ENCODE results near the gene KCNK10.

Gene KCNK10, protein sequence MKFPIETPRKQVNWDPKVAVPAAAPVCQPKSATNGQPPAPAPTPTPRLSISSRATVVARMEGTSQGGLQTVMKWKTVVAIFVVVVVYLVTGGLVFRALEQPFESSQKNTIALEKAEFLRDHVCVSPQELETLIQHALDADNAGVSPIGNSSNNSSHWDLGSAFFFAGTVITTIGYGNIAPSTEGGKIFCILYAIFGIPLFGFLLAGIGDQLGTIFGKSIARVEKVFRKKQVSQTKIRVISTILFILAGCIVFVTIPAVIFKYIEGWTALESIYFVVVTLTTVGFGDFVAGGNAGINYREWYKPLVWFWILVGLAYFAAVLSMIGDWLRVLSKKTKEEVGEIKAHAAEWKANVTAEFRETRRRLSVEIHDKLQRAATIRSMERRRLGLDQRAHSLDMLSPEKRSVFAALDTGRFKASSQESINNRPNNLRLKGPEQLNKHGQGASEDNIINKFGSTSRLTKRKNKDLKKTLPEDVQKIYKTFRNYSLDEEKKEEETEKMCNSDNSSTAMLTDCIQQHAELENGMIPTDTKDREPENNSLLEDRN

DNA sequence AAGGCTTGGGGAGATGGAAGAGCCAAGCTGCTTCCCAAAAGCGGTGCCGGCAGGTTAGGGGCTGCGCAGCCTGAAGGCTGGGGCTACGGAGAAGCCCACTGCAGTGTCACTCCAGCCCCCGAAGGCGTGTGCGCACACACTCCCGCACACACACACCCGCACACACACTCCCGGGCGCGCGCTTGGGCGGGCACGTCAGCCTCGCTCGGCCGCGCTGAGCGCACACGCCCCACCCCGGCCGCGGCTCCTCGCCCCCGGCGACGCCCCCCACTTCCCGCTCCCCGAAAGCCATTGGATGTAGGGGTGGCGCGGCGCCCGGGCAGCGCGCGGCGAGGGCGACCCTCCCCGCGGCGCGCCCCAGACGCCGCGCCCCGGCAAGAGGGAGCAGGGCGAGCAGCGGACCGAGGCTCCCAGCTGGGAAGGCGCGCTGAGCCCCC is at the start of gene KCNK10:
Gene KCNK10, minus strand, starts transcription at position 184 of the 437 bp plus-strand sequence. CDS start 471 bp downstream, outside the sequence.
- DNase-seq, result no peak

DNA sequence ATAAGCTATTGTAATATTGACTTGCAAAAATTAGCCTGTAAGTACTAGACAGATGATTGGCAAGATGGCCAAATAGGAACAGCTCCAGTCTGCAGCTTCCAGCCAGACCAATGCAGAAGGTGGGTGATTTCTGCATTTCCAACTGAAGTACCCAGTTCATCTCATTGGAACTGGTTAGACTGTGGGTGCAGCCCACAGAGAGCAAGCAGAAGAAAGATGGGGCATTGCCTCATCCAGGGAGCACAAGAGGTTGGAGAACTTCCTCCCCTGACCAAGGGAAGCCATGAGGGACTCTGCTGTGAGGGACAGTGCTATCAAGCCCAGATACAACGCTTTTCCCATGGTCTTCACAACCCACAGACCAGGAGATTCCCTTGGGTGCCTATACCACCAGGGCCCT is 46.4 kb upstream of the KCNK10 start:
- no peak for DNase-seq

DNA sequence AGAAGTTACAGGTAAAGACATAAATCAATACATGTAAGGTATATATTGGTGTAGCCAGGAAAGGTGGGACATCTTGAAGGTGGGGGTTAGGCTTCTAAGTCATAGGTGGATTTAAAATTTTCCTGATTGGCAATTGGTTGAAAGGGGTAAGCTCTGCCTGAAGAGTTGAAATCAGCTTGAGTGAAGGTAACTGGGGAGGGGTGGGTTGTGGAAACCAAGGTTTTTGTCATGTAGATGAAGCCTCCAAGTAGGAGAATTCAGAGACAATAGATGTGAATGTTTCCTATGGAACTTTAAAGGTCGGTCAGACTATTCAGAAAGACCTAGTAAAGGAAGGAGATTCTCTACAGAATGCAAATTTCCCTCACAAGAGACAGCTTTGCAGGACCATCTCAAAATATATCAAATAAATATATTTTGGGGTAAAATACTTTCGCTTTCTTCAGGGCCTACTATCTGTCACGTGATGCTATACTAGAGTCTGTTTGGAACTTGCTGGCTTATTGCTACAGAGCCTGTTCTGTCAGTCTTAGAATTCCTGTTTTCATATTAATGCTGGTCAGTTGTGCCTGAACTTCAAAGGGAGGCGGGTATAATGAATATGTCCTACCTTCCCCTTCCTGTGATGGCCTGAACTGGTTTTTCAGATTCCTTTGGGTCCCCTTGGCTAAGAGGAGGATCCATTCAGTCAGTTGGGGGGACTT is 41.8 kb upstream of the KCNK10 start:
- DNase-seq, result no peak

DNA sequence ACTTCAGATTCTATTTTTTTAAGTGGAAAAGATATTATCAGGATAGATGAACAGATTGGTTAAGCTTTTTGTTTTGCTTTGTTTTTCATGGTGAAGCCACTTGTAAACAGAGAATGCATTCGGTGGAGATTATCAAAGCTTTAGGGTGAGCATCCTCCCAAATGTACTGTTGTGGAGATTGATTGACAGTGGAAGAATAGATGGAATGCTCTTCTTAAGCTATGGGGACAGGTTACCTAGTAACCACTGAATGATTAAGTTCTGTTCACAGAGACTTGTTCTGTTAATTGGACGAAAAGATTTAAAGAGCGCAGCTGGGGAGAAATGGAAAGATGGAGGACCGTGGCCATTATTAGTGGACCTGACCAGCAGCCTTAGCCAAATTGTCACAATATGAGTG is 40.6 kb upstream of the KCNK10 start:
- DNase-seq, result no peak

DNA sequence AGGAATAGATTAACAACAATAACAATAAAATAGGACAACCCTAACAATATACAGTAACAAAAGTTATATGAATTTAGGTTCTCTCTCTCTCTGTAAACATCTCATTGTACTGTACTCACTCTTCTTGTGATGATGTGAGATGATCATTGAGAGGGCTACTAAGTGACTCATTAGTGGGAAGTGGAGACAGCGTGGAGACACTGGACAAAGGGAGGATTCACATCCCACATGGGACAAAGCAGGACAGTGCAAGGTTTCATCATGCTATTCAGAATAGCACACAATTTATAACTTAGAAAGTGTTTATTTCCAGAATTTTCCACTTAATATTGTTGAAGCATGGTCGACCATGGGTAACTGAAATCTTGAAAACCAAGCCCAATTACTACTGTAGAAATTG is 36.4 kb upstream of the KCNK10 start:
- no peak for DNase-seq

DNA sequence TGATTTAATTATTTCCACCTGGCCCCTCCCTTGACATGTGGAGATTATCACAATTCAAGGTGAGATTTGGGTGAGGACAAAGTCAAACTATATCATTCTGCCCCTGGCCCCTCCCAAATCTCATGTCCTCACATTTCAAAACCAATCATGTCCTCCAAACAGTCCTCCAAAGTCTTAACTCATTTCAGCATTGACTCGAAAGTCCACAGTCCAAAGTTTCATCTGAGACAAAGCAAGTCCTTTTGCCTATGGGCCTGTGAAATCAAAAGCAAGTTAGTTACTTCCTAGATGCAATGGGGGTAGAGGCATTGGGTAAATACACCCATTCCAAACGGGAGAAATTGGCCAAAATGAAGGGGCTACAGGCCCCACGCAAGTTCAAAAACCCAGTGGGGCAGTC is 31.3 kb upstream of the KCNK10 start:
- DNase-seq, result no peak

DNA sequence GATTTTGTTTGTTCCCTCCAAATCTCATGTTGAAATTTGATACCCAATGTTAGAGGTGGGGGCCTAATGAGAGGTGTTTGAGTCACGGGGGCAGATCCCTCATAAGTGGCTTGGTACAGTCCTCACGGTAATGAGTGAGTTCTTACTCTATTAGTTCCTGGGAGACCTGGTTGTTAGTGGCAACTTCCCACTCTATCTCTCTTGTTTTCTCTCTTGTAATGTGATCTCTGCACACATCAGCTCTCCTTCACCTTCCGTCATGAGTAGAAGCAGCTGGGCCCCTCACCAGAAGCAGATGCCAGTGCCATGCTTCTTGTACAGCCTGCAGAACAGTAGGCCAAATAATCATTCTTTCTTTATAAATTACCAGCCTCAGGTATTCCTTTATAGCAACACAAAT is 29.6 kb upstream of the KCNK10 start:
- peak; percentile 96 for DNase-seq

DNA sequence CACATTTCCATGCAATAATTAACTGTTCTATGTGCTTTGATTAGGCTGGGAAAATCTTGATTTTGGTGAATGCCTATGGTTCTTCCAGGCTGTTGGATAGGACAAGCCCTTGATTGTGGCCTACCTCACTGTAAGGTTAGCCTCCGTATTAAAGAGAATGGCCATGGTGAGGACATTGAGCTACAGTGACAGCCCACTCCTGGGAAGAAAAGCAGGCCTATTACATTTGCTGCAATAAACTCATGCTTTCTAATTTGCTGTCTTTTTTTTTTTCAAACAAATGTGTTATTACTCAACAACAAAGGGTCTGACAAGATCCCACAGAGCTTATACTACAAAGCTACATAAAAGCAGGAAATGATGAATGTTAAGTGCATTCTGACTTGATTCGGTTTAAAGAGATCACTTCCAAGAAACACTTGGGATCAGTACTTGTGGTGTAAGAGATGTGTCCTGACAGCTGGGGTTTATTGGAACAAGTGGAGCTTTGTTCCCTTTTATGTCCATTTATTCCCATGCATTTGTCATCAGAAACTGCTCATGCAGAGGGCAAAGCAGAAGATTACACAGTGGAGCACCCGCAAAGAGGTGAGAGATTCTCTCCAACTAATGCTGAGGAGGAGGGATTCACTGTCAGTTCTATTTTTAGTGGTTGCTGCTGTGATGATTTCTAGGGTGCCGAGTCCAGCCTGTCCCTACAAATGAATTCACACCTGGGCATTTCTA is 29.1 kb upstream of the KCNK10 start:
- peak; percentile 92 for DNase-seq

DNA sequence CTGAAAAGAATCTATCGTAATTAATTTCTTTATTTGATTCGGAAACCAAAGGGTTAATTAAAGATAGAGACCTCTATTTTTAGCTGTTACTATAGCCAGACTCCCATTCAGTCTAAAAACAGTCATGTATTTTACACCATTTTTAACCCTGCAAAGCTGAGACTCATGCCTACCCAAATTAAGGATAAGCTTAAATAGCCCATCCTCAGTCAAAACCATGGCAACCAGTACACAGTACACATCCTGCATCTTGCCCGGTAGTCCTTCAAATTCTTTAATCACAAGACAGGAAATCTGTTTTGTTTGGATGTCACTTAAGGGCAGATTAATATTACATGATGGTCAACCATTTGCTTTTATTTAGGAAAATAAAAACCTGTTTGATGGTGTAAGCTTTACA is 25.5 kb upstream of the KCNK10 start:
- no peak for DNase-seq

DNA sequence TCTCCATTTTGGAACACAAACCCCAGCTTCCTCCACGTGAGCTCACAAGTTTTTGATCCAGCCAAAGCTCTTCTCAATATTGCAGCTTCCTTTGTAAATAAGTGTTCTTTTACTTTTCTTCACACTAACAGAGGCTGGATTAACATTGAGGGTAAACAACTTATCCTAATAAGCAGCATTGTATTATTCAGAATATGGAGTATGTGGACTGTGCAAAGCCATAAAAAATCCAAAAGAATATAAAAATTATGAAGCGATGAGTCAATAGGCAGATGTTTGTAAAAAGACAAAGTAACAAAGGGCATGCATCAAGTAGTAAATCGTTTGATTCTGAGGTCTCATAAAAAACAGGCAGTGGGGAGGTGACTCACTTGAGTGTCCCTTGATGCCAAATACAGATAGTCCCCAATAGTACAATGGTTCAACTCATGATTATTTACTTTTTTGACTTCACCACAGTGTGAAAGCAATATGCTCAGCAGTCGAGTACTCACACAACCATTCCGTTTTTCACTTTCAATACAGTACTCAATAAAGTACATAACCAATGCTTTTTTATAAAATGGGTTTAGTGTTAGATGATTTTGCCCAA is 23.1 kb upstream of the KCNK10 start:
- DNase-seq, result peak; percentile 58

DNA sequence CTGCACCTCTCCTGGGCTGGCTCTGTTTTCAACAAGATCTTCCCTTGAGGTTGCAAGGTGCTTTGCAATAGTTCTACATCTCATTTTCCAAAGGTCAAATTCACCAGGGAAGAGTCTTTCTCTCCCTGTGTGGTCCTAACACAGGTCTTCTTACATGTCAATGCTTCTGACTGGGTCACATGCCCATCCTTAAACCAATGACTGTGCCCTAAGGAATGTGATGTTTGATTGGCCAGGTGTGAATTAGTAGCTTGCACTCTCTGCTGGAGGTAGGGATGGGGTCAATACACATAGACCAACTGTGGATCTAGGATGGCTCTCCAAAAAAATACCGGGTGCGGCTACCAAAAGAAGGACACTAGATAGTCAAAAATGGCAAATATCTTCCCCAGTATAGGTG is 19.9 kb upstream of the KCNK10 start:
- DNase-seq, result no peak

DNA sequence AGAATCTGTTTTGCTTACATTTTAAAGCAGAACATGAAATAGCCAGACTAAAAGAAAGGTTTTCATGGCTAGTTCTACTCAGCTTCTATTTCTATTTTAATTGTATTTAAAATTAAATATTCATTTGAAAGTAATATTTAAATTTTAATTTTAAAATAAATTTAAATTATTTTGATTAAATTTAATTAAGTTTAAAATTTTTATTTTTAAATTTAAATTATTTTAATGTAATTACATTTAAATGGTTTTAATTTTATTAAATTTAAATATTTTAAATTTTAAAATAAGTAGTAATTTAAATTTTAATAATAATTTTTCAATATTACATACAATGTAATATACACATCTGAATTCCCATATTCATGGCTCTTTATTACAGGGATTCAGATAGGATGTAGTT is 17.3 kb upstream of the KCNK10 start:
- DNase-seq, result no peak

DNA sequence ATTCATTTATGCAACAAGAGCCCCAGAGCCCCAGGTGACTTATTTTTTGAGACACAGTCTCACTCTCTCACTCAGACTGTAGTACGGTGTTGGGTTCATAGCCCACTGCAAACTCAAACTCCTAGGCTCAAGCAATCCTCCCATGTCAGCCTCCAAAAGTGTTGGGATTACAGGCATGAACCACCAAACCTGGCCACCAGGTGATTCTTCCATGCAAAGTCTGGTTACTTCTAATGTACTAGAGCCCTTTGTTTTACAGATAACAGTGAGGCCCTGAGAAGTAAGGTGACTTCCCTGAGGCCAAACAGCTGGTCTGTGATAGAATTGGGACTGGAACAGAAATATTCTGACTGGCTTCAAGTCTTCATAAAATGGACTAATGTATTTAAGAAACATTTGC is 10.0 kb upstream of the KCNK10 start:
- DNase-seq, result no peak

DNA sequence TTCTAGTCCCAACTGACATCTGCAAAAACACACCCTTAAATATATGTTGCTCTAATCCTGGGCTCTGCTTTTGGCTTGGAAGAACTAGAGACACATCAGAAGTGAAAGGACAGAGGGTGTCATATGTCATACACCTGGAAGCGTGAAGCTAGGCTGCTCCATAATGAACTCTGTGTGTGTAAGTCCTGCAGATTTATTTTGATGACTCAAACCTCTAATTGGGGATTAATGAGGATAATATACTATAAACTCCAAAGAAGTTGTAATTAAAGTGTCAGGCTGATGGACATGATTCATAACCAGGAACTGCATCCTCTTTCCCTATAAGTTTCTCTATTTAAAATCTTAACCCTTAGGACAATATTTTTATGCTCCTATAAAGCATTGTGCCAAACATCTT is 4.4 kb upstream of the KCNK10 start:
- peak; percentile 48 for DNase-seq

DNA sequence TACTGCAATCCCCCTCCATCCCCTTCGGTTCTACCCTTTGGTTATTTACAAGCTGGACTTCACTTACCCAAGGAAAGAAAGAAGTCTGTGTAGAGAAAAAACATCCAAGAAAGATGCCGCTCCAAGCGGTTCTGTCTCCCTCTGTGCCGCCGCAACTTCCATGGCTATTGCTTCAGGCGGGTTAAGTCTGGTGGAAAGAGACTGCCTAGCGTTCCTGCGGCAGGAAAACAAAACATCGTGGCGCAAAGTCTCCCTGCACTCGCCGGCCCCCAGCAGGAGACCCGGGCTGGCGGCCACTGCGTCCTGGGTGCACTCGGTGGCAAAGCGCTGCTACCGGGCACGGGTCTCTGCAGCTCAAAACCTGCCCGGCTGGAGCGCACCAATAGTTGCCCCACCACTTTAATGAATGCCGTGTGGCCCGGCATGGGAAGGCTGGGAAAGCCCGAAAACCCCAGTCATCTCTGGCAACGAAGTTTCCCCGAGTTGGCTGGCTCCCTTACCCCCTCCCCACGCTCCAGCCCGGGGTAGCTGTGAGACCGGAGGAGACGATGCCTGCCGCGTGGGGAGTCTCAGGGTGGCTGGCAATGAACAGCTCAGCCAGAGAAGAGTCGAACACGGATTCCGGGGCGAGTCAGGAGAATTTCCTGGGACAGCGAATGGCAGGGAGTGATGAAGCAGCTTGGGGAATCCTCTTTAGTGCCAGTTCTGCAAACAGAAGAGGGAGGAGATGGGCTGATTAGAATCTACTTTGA is 3.5 kb upstream of the KCNK10 start:
- no peak for DNase-seq

DNA sequence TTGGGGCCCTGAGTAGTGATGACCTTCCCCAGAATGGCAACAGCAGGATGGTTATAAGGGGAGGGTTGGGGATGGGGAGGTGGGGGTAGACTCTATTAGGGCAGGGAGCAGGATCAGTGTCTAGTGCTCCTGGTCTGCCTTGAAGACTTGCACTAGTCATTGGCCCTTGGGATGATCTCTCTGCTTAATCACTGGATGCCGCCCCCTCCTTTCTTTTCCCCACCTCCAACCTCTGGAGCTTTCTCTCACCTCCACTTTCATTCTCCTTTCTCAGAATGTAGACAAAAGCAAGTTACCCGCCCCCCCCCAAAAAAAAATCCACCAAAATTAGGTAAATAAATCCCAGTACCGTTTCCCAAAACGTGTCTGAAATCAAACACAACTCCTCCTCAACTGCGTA is 2.8 kb upstream of the KCNK10 start:
- no peak for DNase-seq

DNA sequence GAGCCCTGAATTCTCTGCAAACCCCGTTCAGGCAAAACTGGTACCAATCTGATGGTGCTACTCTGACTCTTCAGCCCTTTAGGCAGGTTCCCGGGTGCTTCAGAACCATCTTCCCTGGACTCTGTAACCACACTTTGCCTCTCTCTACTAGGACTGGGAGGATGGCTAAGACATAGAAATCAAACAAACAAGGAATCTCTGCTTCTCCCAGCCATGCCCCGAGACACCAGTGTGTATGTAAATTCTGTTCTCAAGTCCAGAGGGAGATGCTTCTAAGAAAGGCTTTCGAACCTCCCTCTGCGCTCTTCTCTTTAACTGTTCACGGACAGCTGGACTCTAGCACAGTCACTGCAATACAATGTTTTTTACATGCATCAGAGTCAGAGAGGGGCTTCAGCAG is 1.9 kb upstream of the KCNK10 start:
- no peak for DNase-seq

DNA sequence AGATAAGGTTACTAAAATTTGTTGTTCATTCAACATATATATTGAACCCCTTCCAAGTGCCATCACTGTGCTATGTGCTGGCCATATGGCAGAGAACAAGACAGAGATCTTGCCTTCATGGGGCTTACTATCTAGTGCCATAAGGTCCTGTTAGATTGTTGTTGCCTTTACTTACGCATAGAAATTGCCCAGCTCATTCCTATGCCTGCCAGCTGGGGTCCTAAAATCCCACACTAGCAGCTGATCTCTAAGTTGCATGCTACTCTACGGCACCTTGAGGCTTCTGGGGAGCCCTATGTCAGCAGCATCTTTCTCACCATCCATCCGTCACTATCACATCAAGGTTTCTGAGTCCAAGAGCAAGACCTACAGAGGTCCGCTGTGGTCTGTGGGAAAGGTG is 1.4 kb upstream of the KCNK10 start:
- DNase-seq, result no peak

DNA sequence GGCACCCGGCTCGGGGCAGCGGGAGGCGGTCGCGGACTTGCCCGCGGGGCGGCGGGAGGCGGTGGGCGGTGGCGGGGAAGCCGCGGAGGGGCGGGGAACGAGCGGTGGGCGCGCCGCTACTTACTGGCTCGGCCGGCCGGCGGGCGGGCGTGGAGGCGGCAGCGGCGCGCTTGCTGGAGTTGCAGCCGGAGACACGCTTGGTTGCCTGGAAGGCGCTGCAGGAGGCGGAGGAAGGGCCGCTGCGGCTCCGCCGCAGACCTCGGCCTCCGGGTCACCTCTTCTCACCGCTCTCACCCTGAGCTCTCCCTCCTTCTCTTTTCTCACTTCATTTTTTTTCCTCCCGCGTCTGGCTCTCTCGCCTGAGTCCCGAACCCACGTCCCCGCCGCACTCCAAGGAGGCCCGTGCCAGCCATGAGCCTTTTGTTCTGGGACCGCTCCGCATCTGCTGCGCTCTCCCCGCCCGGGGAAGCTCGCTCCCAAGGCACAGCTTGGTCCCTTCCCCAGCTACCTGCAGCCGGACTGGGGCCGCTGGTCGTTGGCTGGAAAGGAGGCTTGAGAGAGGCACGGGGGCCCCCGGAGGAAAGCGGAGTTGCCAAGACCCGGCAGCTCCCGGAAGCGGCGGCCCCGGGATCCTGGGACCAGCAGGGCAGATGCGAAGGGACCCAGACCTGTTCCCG is 592 bp upstream of the KCNK10 start:
- DNase-seq, result no peak

DNA sequence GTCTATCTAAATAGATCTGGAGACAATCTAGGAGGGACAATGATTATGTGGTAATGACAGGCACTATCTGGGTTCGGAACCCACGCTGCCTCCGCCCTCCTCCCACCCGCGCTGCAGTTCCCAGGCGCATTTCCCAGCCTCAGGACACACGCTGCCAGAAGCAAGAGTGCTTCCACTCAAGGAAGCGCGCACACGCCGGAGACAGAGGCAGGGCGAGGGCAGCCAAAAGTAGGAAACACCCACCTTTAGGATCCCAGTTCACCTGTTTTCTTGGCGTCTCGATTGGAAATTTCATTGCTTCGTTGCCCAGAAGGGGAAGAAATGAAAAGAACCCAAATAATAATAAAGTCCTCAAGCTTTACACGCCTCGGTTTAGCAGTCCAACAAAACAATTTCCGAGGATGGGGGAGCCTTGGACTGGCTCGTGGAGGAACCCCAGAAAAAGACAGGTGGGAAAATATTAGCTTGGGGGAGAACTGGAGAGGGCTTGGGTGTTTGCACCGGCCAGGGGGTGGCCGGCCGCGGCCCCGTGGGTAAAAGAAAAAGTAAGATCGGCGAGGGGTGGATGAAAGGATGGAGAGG is 474 bp downstream of the KCNK10 start:
- DNase-seq, result no peak
